Osteoblast (primary cell): ENCODE measurements around the gene PHF20. TPM values are rescaled to one million over a fixed set of nuclear protein-coding genes. Genes with fewer than 3 reads are reported as not detected.

ENCODE experiments used
- DNase-seq: peaks from one replicate; pipeline ENCODE4 v3.0.0; 2011; ENCODE audit warnings: low spot score, mixed read lengths; ENCODE audit not compliant: insufficient read length; ENCODE audit errors: missing footprints
- H2AFZ ChIP-seq: 2 replicates; pipeline ENCODE4 v1.6.0; 2011; ENCODE audit warnings: mild to moderate bottlenecking, low read length
- H3K27ac ChIP-seq: 2 replicates; pipeline ENCODE4 v1.5.1; 2011; ENCODE audit warnings: mild to moderate bottlenecking, low read depth, low read length, moderate library complexity
- H3K27me3 ChIP-seq: 2 replicates; pipeline ENCODE4 v1.6.0; 2012; ENCODE audit warnings: mild to moderate bottlenecking, control low read depth, inconsistent platforms, low read length, moderate library complexity; ENCODE audit not compliant: insufficient read depth
- H3K36me3 ChIP-seq: 2 replicates; pipeline ENCODE4 v1.5.1; 2011; ENCODE audit warnings: mild to moderate bottlenecking, low read length, control low read depth, moderate library complexity; ENCODE audit not compliant: insufficient read depth
- H3K4me1 ChIP-seq: 2 replicates; pipeline ENCODE4 v1.5.1; 2011; ENCODE audit warnings: mild to moderate bottlenecking, low read length, control low read depth, moderate library complexity; ENCODE audit not compliant: insufficient read depth
- H3K4me2 ChIP-seq: 2 replicates; pipeline ENCODE4 v1.6.0; 2011; ENCODE audit warnings: mild to moderate bottlenecking, low read length; ENCODE audit not compliant: insufficient read depth
- H3K4me3 ChIP-seq: fragments of 200-600 bp; sonication (generic); 3 replicates; pipeline ENCODE4 v1.5.1; 2012; ENCODE audit warnings: mild to moderate bottlenecking, low read length, inconsistent platforms; ENCODE audit not compliant: insufficient read depth
- H3K79me2 ChIP-seq: 2 replicates; pipeline ENCODE4 v1.6.0; 2012; ENCODE audit warnings: mild to moderate bottlenecking, low read length, control low read depth, inconsistent platforms; ENCODE audit not compliant: insufficient read depth
- H3K9me3 ChIP-seq: 2 replicates; pipeline ENCODE4 v1.5.1; 2011; ENCODE audit warnings: low read depth, low read length, control low read depth
- H4K20me1 ChIP-seq: 2 replicates; pipeline ENCODE4 v1.6.0; 2012; ENCODE audit warnings: mild to moderate bottlenecking, low read length, control low read depth; ENCODE audit not compliant: insufficient read depth
- total RNA-seq: library from RNA; depleted of rRNA; stranded (reverse); fragments of >200 nt; gene quantifications from 2 replicates; pipeline ENCODE4 v1.2.3, GENCODE V29; 2012
- TF ChIP-seq, protein P1 (sequence below): IDR thresholded peaks from 2 replicates; pipeline ENCODE4 v1.5.1; 2011; ENCODE audit warnings: mild to moderate bottlenecking, low read depth, low read length, moderate library complexity; ENCODE audit errors: extremely low read depth

The PHF20 gene
- total RNA-seq, 1 donor = 39.1 TPM

DNA sequence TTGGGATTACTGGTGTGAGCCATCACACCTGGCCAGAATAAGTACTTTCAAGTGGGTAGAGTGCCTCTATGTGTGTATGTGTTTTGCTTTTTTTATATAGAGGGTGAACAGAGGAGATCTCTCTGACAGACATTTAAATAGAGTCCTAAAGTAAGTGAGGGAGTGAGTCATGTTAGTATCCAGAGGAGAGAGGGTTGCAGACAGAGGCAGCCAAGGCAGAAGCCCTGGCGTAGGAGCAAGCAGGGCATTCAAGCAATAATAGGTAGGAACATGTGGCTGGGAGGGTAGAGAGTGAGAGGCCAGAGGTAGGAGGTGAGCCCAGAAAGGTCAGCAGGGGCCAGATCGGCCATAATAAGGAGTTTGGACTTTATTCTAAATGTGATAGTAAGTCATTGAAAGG, 48.9 kb downstream of the PHF20 start:
- Histone ChIP-seq H3K27me3 (no peaks in the 10 kb centered on the region), H3K27ac (peak overlapping the region; percentile 76), H4K20me1 (no peaks in the 10 kb centered on the region), H3K79me2 (peaks cover 45% of the 10 kb centered on the region), H3K4me1 (peaks cover 33% of the 10 kb centered on the region), H2AFZ (no peak overlapping the region), H3K4me2 (peak overlapping the region; percentile 43), H3K9me3 (no peaks in the 10 kb centered on the region), H3K4me3 (no peak overlapping the region), H3K36me3 (no peaks in the 10 kb centered on the region)
- TF ChIP-seq, protein P1, sequence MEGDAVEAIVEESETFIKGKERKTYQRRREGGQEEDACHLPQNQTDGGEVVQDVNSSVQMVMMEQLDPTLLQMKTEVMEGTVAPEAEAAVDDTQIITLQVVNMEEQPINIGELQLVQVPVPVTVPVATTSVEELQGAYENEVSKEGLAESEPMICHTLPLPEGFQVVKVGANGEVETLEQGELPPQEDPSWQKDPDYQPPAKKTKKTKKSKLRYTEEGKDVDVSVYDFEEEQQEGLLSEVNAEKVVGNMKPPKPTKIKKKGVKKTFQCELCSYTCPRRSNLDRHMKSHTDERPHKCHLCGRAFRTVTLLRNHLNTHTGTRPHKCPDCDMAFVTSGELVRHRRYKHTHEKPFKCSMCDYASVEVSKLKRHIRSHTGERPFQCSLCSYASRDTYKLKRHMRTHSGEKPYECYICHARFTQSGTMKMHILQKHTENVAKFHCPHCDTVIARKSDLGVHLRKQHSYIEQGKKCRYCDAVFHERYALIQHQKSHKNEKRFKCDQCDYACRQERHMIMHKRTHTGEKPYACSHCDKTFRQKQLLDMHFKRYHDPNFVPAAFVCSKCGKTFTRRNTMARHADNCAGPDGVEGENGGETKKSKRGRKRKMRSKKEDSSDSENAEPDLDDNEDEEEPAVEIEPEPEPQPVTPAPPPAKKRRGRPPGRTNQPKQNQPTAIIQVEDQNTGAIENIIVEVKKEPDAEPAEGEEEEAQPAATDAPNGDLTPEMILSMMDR = no peak
- no peak for DNase-seq

DNA sequence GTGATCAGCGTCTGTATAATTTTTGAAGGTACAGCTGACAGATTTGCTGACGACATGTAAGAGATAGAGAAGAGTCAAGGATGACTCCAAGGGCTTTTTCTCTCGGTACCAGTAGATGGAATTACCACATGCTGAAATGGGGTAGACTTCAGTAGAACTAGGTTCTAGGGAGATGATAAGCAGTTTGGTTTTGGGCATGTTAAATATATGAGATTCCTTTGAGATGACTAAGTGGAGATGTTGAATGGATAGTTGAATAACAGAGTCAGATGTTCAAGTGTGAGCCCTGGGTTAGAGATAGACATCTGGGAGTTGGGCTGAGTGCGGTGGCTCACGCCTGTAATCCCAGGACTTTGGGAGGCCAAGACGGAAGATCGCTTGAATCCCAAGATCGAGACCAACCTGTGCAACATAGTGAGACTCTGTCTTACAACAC, 50.0 kb downstream of the PHF20 start:
- Histone ChIP-seq H3K36me3 (no peaks in the 10 kb centered on the region), H3K4me1 (peaks cover 32% of the 10 kb centered on the region), H3K27me3 (no peaks in the 10 kb centered on the region), H3K27ac (peak overlapping the region; percentile 76), H4K20me1 (no peaks in the 10 kb centered on the region), H3K79me2 (peaks cover 51% of the 10 kb centered on the region), H3K4me2 (peak overlapping the region; percentile 30), H2AFZ (no peak overlapping the region), H3K4me3 (peak overlapping the region; percentile 7), H3K9me3 (no peaks in the 10 kb centered on the region)
- DNase-seq = peak; percentile 82
- TF ChIP-seq, protein P1 = no peak

DNA sequence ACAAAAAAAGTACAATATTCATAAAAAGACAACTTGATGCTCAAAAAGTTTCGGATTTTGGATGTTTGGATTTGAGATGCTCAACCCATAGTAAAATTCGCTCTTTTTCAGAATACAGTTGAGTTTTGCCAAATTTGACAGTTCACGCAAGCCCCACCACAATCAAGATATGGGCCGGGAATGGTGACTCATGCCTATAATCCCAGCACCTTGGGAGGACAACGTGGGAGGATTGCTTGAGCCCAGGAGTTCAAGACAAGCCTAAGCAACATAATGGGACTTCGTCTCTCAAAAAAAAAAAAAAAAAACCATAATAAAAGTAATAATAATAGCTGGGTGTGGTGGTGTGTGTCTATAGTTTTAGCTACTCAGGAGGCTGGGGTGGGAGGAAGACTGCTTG, 51.3 kb downstream of the PHF20 start:
- TF ChIP-seq, protein P1 = no peak
- H3K27me3 ChIP-seq = no peaks in the 10 kb centered on the region
- H3K4me1 ChIP-seq = peaks cover 32% of the 10 kb centered on the region
- H4K20me1 ChIP-seq = no peaks in the 10 kb centered on the region
- no peak overlapping the region for H3K4me3 ChIP-seq
- H3K27ac ChIP-seq = no peak overlapping the region
- DNase-seq = no peak
- H3K79me2 ChIP-seq = peaks cover 53% of the 10 kb centered on the region
- H3K9me3 ChIP-seq = no peaks in the 10 kb centered on the region
- no peak overlapping the region for H3K4me2 ChIP-seq
- no peaks in the 10 kb centered on the region for H3K36me3 ChIP-seq
- H2AFZ ChIP-seq = no peak overlapping the region

DNA sequence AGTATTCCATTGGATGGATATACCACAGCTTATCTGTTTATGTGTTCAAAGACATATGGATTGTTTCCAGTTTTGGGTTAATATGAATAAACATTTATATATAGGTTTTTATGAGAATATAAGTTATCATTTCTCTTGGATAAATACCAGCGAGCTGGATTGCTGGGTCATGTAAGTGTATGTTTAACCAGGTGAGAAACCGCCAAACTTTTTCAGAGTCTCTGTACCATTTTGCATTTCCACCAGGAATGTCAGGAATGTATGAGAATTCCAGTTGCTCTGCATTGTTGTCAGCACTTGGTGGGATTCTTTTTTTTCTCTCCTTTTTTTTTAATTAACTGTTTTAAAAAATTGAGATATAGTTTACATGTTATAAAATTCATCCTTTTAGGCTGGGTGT, 52.1 kb downstream of the PHF20 start:
- TF ChIP-seq, protein P1 = no peak
- Histone ChIP-seq H3K4me3 (no peak overlapping the region), H3K4me1 (peaks cover 29% of the 10 kb centered on the region), H3K27ac (no peak overlapping the region), H4K20me1 (peaks cover 2% of the 10 kb centered on the region), H3K27me3 (no peaks in the 10 kb centered on the region), H3K36me3 (peaks cover under 1% of the 10 kb centered on the region), H3K79me2 (peaks cover 54% of the 10 kb centered on the region), H2AFZ (no peak overlapping the region), H3K4me2 (no peak overlapping the region), H3K9me3 (no peaks in the 10 kb centered on the region)
- no peak for DNase-seq
